VCaP (cell line): ENCODE data around the gene NCOR2.
A peak's percentile ranks its signal among the peaks of the same experiment; 100 is the strongest.

Source experiments
- H3K27ac ChIP-seq: fragments of 450-650 bp; 2 replicates; pipeline ENCODE4 v1.5.1; 2017
- TF ChIP-seq, protein P1 (sequence below): fragments of 450-650 bp; conservative IDR thresholded peaks from 2 replicates; pipeline ENCODE4 v1.5.1; 2017; ENCODE audit warnings: mild to moderate bottlenecking, moderate library complexity

The NCOR2 gene

DNA sequence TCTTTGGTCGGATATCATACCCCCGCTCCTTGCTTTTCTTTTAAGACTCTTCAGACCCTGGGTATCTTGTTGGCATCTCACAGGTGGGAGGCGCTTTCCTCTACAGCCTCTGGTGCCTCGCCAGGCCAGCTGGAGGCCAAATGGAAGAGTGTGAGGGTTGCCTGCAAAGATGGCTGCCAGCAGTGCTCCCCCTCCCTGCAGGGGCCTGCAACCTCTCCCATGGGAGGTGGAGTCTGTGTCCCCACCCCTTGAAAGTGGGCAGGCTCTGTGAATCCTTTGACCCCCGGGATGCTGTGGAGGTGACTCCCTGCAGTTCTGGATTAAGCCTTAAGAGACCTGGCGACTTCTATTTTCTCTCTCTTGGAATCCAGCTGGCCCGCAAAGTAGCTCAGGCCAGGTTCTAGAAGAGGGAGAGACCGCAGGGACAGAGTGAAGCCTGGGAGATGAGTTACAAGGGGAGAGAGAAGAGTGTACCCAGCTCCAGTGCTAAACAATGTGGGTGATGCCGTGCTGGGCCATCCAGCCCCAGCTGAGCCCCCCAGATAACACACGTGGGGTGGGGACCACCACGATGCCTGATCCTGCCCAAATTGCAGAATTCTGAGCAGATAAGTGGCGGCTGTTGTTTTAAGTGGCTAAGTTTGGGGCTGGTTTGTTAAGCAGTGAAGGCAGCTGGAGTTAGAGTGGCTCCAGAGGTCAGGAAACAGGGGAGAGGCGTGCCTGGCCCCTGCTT lies 37.9 kb upstream of the NCOR2 start:
- TF ChIP-seq, protein P1, sequence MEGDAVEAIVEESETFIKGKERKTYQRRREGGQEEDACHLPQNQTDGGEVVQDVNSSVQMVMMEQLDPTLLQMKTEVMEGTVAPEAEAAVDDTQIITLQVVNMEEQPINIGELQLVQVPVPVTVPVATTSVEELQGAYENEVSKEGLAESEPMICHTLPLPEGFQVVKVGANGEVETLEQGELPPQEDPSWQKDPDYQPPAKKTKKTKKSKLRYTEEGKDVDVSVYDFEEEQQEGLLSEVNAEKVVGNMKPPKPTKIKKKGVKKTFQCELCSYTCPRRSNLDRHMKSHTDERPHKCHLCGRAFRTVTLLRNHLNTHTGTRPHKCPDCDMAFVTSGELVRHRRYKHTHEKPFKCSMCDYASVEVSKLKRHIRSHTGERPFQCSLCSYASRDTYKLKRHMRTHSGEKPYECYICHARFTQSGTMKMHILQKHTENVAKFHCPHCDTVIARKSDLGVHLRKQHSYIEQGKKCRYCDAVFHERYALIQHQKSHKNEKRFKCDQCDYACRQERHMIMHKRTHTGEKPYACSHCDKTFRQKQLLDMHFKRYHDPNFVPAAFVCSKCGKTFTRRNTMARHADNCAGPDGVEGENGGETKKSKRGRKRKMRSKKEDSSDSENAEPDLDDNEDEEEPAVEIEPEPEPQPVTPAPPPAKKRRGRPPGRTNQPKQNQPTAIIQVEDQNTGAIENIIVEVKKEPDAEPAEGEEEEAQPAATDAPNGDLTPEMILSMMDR: no peak

GRCh38 chr12:124604264-124604680 lies 36.9 kb upstream of the NCOR2 start:
- peak overlapping the region; percentile 98 for H3K27ac ChIP-seq
- TF ChIP-seq, protein P1: no peak

More for the DNA sequence above, 37.9 kb upstream of the NCOR2 start:
- peak overlapping the region; percentile 98 for H3K27ac ChIP-seq

DNA sequence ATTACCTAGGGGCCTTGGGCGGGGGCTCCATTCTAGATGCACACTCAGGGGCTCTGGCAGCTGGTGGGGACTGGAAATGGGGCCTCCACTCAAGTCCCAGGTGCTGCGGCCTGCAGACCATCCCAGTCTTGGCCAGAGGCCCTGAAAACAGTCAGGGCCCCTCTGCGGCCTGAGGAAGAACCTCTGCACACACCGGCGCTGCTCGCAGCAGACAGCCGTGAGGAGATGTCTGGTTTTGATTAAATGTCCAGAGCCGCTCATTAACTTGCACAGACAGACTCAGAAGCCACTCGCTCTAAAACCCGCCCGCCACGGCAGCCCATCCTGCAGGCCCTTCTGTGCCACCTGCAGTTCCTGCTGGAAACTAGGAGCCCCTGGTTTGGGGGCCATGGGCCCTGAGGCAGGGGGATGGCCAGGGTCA lies 36.4 kb upstream of the NCOR2 start:
- TF ChIP-seq, protein P1: no peak
- H3K27ac ChIP-seq: peak overlapping the region; percentile 98

DNA sequence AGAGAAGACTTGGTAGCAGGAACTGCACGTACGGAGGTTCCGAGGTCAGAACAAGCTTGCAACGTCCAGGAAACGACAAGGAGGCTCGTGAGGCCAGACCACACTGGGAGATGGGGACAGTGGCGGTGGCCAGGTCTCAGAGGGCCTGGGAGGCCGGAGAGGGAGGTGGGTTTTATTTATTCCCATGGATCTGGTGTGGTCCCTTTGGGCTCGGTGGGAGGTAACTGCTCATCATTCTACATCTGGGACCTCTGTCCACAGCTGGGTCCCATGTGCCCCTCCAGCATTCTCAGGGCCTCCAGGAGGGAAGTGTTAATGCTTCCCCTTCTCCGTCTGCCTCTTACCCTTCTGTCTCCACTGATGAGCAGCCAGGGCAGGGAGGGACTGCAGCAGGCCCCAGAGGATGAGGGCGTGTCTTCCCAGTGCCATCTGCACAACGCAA lies 35.7 kb upstream of the NCOR2 start:
- TF ChIP-seq, protein P1: no peak

DNA sequence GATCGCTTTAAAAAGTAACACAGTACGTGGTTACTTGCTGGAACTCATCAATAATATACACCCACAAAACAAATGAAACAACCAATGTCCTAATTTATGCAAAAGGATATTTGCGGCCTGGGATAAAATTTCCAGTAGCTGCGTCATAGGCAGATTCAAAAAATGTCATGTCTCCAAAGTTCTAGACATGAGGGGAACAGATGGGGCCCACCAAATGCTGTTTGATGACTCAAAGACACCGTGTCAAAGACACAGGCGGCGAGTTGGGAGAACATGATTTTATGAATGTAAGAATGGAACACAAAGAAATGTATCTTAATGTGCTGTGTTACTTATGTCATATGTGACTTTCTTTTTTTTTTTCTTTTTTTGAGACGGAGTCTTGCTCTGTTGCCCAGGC lies 34.3 kb upstream of the NCOR2 start:
- TF ChIP-seq, protein P1: no peak
- no peak overlapping the region for H3K27ac ChIP-seq

More for the DNA sequence above, 35.7 kb upstream of the NCOR2 start:
- H3K27ac ChIP-seq: peak overlapping the region; percentile 98; the same call in 1 of the 2 replicates

DNA sequence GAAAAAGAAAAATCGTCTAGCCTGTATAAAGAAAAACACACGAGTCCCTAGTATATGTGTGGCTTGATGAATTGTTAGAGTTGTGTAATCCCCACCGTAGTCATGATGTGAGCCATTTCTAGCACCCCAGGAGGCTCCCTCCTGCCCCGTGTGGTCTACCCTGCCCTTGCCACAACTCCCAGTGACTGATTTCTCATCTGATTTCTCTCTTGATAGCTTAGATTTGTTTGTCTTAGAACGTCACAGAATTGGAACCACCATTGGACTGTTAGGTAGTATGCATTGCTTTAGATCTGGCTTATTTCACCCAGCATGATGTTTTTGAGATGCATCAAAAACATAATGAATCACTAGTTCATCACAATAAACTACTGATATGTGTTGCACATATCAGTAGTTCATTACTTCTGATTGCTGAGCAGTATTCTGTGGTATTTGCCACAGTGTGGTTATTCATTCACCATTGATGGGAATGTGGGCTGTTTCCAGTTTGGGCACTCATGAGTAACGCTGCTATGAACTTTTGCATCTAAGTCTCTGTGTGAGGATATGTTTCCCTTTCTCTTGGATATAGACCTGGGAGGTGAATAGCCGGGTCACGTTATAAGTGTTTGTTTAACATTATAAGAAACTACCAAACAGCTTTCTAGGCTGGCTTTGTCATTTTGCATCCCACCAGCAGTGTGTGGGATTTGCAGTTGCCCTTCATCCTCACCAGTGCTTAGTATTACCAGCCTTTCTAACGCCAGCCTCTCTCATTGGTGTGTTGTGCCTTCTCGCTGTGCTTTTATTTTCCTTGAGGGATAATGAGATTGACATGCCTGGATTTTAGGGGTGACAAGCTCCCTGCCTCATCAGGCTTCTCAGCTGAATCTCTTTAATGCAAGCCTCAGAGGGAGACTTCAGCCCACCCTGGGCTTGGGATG lies 31.9 kb upstream of the NCOR2 start:
- TF ChIP-seq, protein P1: no peak
- peak overlapping the region; percentile 59; the same call in 1 of the 2 replicates for H3K27ac ChIP-seq

- TF ChIP-seq, protein P1: no peak
- peak overlapping the region; percentile 59; the same call in 1 of the 2 replicates for H3K27ac ChIP-seq
Measured at GRCh38 chr12:124597041-124597440, 29.6 kb upstream of the NCOR2 start.
